ENCODE results near the gene PCDHGA10.

GRCh38 chr5:141392429-141393198 lies 20.2 kb upstream of the PCDHGA10 start, which contains the start of gene PCDHGA8:
- TF ChIP-seq CTCF (IDR thresholded peaks at IDR 0.05) = peak; percentile 32
- no peak for TF ChIP-seq ZFX (IDR thresholded peaks at IDR 0.05; ENCODE audit: borderline replicate concordance)

Measured in 22Rv1 (cell line).